ENCODE measurements around the gene ANAPC2.

Gene ANAPC2

GRCh38 chr9:137172901-137173795 is 15.2 kb downstream of the ANAPC2 start:
- peak; percentile 82 for DNase-seq

- DNase-seq: no peak
Observed at GRCh38 chr9:137171149-137171900, 17.0 kb downstream of the ANAPC2 start.

DNA sequence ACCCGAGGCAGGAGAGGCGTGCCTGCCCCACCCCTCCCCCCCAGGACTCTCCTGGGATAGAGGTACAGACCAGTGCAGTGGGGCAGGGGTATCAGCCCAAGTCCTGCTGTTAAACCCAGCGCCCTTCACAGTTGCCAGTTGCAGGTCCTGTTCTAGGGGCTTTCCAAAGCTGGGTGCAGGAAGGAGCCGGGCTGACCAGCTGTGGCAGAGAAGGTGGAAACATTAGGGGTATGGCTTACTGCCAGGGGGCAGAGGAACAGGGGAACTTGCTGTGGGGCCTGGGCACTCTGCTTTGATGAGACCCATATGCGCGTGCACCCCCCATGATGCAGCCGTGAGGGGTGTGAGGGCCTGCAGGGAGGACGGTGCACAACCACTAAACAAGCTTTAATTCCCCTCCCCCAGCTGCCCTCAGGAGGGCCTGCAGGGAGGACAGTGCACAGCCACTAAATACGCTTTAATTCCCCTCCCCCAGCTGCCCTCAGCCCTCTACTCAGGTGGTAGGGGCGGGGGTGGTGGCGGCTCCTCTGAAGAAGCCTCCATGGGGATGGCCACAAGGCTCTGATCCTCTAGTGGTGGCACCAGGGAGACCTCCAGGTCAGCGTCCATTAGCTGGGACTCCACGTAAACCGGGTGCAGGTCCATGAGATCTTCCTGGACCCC is 17.7 kb downstream of the ANAPC2 start:
- DNase-seq: no peak

- DNase-seq: no peak
Observed at GRCh38 chr9:137169896-137170358, 18.4 kb downstream of the ANAPC2 start, which contains the start of gene LRRC26. Gene LRRC26 (minus strand): TSS chr9:137170051. CDS start chr9:137169943, 108 bp downstream.

DNA sequence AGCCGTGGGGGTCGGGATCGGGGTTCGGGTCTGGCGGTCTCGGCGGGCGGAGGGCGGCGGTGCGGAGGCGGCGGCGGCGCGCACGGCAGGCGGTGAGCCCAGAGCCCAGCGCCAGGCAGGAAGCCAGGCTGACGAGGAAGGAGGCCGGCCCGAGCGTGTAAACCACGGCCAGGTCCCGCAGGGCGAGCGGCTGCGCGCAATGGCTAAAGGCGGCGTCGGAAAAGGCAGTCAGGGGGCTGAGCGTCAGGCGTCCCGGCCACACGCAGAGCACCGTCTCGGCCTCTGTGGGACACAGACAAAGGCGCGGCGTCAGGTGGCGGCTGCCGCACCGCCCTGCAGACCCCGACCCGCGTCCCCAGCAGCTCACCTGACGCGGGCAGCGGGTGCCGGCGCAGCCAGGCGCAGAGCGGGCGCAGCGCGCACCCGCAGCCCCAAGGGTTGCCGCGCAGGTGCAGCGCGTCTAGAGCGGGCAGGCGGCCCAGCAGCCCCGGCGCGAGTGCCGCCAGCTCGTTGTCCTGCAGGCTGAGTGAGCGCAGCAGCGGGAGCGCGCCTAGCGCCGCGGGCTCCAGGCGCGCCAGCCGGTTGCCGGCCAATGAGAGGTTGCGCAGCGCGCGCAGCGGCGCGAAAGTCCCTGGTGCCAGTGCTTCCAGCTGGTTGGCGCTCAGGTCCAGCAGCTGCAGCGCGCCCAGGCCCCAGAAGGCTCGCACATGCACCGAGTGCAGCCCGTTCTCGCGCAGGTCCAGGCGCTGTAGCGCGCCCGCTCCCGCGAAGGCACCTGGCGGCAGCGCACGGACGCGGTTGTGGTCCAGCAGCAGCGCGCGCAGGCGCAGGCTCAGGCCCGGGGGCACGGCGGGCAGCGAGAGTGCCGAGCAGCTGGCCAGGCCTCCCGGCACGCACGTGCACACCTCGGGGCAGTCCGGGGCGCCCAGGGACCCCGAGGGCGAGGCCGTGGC is 19.2 kb downstream of the ANAPC2 start:
- peak; percentile 97 for DNase-seq

GRCh38 chr9:137168573-137168903 is 19.8 kb downstream of the ANAPC2 start:
- peak; percentile 83 for DNase-seq

DNA sequence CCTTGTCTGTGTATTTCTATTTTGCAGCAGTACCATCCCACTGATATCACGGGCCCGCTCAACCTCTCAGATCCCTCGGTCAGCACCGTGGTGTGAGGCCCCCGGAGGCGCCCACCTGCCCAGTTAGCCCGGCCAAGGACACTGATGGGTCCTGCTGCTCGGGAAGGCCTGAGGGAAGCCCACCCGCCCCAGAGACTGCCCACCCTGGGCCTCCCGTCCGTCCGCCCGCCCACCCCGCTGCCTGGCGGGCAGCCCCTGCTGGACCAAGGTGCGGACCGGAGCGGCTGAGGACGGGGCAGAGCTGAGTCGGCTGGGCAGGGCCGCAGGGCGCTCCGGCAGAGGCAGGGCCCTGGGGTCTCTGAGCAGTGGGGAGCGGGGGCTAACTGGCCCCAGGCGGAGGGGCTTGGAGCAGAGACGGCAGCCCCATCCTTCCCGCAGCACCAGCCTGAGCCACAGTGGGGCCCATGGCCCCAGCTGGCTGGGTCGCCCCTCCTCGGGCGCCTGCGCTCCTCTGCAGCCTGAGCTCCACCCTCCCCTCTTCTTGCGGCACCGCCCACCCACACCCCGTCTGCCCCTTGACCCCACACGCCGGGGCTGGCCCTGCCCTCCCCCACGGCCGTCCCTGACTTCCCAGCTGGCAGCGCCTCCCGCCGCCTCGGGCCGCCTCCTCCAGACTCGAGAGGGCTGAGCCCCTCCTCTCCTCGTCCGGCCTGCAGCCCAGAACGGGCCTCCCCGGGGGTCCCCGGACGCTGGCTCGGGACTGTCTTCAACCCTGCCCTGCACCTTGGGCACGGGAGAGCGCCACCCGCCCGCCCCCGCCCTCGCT is 20.4 kb downstream of the ANAPC2 start:
- DNase-seq: peak; percentile 91

DNA sequence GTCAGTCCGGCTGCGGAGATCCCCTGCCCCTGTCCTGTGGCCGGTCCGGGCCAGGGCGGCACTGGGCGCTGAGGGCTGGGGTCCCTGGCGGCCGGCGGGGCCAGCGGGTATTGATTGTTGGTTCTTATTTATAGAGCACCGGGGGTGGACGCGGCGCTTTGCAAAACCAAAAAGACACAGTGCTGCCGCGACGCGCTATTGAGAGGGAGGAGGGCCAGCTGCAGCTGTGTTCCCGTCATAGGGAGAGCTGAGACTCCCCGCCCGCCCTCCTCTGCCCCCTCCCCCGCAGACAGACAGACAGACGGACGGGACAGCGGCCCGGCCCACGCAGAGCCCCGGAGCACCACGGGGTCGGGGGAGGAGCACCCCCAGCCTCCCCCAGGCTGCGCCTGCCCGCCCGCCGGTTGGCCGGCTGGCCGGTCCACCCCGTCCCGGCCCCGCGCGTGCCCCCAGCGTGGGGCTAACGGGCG is 21.0 kb downstream of the ANAPC2 start:
- peak; percentile 78 for DNase-seq

DNA sequence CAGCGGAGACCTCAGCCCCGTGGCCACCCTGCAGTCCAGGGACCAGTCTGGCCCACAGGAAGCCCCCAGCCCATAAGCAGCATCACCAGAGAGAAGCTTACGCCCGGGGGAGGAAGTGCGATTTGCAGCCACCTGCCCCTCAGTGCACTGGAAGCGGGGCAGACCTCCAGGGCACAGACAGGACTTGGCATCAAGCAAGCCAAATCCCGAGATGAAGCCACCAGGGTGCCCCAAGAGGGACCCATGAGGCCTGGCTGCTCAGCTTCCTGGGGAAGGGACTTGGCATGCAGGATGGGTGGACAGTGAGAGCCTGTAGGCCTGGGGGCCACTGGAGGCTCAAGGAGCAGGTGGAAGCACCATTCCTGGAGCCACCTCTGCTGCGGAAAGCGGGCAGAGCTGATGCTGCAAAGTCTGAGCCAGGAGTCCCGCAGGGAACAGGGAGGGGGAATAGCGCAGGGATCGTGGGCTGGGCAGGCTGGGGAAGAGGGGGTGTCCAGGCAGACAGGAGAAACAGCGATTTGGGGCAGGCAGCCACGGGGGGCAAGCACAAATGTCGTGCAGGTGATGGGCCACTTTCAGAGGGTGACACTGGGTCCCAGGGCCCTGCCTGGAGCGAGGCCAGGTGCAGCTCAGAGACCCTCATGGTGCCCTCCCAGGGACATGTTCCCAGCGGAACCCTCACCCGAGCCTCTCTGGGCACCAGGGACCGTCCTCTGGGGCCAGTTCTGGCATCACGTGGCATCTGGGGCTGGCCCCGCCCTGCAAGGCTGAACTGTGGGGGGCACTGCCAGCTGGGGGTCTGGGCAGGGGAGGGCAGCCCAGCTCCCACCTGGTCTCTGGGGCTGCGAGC is 21.8 kb downstream of the ANAPC2 start:
- peak; percentile 43 for DNase-seq

DNA sequence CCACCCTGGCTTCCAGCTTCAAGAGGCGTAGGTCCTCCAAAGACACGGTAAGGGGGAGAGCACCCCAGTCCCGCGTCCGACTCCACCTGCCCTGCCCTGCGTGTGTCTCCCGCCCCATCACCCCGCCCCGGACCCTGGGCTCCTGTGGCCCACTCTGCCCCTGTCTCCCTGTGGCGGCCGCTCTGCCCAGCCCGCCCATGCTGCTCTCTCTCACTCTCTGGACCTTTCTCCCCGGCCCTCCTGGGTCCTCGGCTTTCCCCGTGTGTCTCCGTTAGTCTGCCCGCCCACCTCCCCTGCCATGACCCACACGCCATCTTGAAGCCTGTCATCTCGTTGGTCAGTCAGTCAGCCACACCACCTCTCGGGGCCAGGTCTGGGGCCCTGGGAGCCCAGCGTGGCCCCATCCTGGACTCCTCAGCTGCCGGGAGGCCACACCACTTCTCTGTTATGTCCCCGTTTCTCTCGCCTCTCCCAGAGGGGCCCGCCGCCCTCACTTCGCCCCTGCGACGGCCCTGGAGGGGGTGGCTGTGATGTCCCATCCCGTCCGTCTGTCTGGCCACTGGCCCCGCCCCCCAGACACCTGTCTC is 23.0 kb downstream of the ANAPC2 start:
- no peak for DNase-seq

- DNase-seq: no peak
Observed at GRCh38 chr9:137164370-137165249, 23.8 kb downstream of the ANAPC2 start.

DNA sequence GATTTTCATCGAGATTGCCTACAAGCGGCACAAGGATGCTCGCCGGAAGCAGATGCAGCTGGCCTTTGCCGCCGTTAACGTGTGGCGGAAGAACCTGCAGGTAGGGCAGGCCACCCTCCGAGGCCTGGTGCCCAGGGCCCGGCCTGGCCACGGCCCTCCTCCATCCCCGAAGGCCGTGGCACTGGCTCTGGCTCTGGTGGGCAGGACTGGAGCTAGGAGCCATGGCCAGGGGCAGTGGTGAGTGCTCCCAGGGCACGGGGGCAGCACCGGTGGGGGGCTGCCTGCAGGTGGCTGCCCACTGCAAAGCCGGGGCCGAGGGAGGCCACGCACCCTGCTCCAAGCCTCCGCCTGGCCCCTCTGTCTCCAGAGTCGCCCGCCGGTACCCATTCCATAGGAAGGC is 24.6 kb downstream of the ANAPC2 start:
- no peak for DNase-seq

DNA sequence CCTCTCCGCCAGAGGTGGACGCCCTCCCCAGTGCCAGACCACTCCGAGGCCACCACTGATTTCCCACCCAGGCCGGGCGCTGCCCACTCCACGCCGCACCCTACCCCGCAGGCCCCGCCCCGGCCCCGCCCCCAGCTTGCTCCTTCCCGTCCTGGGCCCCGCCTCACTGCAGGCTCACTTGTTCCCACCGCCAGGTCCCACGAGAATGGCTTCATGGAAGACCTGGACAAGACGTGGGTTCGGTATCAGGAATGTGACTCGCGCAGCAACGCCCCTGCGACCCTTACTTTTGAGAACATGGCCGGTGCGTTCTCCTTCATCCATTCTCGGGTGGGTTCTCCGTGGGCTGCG is 25.0 kb downstream of the ANAPC2 start:
- DNase-seq: peak; percentile 55

DNA sequence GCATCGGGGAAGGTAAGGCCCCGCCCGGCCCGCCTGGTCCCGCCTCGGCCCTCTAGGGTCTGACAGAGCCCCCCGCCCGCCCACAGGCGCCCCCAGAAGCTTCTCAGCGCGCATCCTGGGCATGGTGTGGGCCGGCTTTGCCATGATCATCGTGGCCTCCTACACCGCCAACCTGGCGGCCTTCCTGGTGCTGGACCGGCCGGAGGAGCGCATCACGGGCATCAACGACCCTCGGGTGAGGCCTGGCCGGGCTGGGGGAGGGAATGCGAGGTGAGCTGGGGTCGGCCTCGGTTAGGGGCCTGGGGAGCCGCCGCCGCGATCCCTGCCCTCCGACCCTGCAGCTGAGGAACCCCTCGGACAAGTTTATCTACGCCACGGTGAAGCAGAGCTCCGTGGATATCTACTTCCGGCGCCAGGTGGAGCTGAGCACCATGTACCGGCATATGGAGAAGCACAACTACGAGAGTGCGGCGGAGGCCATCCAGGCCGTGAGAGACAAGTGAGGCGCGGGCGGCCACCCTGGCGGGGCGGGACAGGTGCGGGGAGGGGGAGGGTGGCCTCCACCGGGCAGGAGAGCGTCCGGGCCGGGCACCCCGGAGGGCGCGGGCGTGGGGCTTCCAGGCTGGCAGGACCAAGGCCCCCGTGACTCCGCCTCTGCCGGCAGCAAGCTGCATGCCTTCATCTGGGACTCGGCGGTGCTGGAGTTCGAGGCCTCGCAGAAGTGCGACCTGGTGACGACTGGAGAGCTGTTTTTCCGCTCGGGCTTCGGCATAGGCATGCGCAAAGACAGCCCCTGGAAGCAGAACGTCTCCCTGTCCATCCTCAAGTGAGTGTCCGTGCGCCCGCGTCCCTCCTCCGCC is 25.6 kb downstream of the ANAPC2 start:
- peak; percentile 90 for DNase-seq

DNA sequence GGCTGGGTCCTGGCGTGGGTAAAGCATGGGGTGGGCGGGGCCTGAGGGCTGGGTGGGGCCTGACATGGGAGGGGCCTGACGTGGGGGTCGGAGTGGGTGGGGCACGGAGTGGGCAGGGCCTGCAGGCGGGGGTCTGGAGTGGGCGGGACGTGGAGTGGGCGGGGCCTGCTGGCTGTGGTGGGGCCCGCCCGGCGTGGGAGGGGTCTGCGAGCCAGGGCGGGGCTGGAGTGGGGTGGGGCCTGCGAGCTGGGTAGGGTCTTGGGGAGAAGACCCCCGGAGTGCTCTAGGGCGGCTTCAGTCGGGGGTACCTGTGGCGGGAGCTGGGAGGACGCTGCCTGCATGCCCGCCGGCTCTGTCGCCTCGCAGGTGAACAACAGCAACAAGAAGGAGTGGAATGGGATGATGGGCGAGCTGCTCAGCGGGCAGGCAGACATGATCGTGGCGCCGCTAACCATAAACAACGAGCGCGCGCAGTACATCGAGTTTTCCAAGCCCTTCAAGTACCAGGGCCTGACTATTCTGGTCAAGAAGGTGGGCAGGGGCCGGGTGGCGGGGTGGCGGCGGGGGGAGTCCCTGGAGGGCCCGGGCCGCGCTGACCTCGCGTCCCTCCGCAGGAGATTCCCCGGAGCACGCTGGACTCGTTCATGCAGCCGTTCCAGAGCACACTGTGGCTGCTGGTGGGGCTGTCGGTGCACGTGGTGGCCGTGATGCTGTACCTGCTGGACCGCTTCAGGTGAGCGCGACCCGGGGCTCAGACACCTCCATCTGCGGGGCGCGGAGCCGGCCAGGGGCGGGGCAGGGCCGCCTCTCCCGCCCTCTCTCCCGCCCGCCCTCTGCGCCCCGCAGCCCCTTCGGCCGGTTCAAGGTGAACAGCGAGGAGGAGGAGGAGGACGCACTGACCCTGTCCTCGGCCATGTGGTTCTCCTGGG is 26.5 kb downstream of the ANAPC2 start:
- peak; percentile 90 for DNase-seq

- peak; percentile 94 for DNase-seq
Observed at GRCh38 chr9:137160716-137161557, 27.4 kb downstream of the ANAPC2 start.

Measured in DMS53 (cell line).